GM19463 (cell line): ENCODE measurements around the gene DENND4C.
"Not testable (repeated sequence)": the region's sequence is repeated elsewhere in the genome, so short reads cannot be mapped to it uniquely, and the experiment has no call there.

Experiments
- ATAC-seq: cut with Tn5 transposase; IDR thresholded peaks from one replicate; pipeline ENCODE4 v1.9.1; 2021; ENCODE audit warnings: mild to moderate bottlenecking, moderate library complexity; ENCODE audit not compliant: unreplicated experiment

Gene DENND4C

DNA sequence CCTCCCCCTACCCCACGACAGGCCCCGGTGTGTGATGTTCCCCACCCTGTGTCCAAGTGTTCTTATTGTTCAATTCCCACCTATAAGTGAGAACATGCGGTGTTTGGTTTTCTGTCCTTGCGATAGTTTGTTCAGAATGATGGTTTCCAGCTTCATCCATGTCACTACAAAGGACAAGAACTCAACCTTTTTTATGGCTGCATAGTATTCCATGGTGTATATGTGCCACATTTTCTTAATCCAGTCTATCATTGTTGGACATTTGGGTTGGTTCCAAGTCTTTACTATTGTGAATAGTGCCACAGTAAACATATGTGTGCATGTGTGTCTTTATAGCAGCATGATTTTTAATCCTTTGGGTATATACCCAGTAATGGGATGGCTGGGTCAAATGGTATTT is 35.1 kb downstream of the DENND4C start:
- not testable (repeated sequence) for ATAC-seq

DNA sequence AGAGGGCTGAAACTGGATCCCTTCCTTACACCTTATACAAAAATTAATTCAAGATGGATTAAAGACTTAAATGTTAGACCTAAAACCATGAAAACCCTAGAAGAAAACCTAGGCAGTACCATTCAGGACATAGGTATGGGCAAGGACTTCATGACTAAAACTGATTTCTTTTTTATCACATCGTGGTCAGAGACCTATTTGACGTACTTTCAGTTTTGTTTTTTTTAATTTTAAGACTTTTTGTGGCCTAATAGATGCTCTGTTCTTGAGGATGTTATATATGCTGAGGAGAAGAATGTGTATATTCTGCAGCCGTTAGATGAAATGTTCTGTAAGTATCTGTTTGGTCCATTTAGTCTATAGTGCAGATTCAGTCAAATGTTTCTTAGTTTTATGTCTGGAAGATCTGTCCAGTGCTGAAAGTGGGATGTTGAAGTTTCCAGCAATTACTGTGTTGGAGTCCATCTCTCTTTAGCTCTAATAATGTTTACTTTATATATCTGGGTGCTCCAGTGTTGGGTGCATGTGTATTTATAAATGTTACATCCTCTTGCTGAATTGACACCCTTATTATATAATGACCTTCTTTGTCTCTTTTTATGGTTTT is 36.4 kb downstream of the DENND4C start:
- not testable (repeated sequence) for ATAC-seq

DNA sequence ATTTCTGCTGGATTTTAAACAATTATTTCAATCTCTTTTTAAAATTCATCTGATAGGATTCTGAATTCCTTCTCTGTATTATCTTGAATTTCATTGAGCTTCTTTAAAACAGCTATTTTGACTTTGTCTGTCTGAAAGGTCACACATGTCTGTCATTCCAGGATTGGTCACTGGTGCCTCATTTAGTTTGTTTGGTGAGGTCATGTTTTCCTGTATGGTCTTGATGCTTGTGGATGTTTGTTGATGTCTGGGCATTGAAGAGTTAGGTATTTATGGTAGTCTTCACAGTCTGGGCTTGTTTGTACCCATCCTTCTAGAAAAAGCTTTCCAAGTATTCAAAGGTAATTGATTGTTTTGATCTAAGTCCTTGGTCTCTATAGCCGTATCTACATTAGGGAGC is 39.1 kb downstream of the DENND4C start:
- no peak for ATAC-seq

GRCh38 chr9:19270421-19270949 is 40.0 kb downstream of the DENND4C start:
- ATAC-seq = no peak

- ATAC-seq = no peak
These were observed 40.6 kb downstream of the DENND4C start for GRCh38 chr9:19271081-19271480.

DNA sequence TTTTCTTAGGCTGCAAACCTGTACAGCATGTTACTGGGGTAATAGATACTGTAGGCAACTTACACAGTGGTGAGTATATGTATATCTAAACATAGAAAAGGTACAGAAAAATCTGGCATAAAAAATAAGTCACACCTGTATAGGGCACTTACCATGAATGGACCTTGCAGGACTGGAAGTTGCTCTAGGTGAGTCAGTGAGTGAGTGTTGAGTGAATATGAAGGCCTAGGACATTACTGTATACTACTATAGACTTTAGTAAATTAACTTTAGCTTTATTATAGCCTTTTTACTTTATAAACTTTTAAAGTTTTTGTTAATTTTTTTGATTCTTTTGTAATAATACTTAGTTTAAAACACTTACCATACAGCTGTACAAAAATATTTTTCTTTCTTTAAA is 51.3 kb downstream of the DENND4C start:
- ATAC-seq = no peak

GRCh38 chr9:19283072-19283710 is 52.7 kb downstream of the DENND4C start:
- ATAC-seq = no peak

DNA sequence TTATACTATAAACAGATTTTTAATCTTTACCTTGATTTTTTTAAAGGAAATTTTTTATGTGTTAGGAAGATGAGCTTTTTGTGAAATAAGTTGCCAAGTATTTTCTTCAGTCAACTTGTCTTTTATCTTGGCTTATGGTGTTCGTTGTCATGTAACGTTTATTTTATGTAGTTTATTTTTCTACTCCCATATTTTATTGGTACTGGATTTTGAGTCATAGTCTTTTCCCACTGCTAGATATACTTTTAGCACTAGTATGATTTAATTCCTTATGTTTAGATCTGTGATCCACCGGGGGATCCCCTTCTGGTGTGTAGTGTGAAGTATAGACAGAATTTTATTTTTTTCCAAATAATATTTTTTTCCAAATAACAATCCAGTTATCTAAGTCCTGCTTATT is 54.2 kb downstream of the DENND4C start:
- no peak for ATAC-seq

- ATAC-seq = no peak
These were observed 56.2 kb downstream of the DENND4C start for GRCh38 chr9:19286634-19287188.

- no peak for ATAC-seq
These were observed 57.6 kb downstream of the DENND4C start for GRCh38 chr9:19288081-19288480.

- no peak for ATAC-seq
These were observed 59.6 kb downstream of the DENND4C start for GRCh38 chr9:19290103-19290502.

DNA sequence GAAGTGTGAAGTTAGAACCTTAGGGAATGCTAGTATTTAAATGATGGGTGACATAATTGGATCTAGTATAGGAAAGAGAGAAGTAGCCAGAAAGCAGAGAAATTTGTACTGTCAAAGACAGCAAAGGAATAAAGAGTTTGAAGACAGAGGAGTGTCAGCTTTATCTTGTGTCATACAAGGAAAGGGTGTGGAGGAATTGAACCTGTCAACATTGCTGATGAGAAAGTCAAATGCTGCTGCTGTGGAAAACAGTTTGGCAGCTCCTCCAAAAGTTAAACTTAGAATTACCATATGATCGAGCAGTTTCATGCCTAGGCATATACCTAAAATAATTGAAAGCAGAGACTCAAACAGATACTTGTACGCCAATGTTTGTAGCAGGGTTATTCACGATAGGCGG is 63.7 kb downstream of the DENND4C start:
- no peak for ATAC-seq

GRCh38 chr9:19298436-19299000 is 68.0 kb downstream of the DENND4C start:
- no peak for ATAC-seq

DNA sequence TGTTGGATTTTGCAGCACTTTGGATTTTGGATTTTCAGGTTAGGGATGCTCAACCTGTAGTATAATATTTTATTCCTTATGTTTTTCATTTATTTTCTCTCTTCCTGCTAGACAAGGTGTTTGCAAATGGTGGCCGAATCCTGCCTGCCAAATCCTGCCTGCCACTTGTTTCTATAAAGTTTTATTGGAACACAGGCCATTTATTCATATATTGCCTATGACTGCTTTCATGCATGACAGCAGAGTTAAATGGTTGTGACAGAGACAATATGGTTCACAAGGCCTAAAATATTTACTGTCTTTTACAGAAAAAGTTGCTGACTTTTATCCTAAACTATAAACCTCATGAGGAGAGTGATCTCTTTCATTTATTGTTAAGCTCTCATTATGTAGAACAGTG is 72.7 kb downstream of the DENND4C start:
- no peak for ATAC-seq

- ATAC-seq = no peak
These were observed 76.1 kb downstream of the DENND4C start for GRCh38 chr9:19306568-19306967.

DNA sequence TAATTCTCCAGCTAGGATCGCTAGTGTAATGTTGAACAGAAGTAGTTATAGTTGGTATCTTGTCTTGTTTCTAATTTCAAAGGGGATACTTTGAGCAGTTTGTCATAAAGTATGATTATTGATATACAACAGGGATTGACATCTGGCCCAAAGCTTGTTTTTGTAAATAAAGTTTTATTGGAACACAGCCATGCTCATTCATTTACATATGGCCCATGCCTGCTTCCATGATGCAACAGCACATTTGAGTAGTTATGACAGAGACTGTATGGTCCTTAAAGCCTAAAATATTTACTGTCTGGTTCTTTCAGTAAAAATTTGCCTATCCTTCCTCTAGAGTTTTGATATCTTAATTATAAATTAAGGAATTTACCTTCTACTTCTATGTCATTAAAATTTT is 79.8 kb downstream of the DENND4C start:
- no peak for ATAC-seq

GRCh38 chr9:19313573-19313972 is 83.1 kb downstream of the DENND4C start:
- ATAC-seq = no peak

GRCh38 chr9:19320495-19320894 is 90.0 kb downstream of the DENND4C start:
- no peak for ATAC-seq

GRCh38 chr9:19331877-19332276 is 101.4 kb downstream of the DENND4C start:
- ATAC-seq = no peak

- no peak for ATAC-seq
These were observed 105.7 kb downstream of the DENND4C start for GRCh38 chr9:19336166-19336565.

- ATAC-seq = no peak
These were observed 112.5 kb downstream of the DENND4C start for GRCh38 chr9:19342947-19343346.

GRCh38 chr9:19358701-19359100 is 128.2 kb downstream of the DENND4C start:
- no peak for ATAC-seq
